Measurements from ENCODE around the gene SERINC2. TPM values are rescaled to one million over a fixed set of nuclear protein-coding genes. Genes with fewer than 3 reads are reported as not detected.

Gene SERINC2
- total and polyA plus RNA-seq, 10 donors, result 1.3 to 8.7 (median 2.6) TPM

DNA sequence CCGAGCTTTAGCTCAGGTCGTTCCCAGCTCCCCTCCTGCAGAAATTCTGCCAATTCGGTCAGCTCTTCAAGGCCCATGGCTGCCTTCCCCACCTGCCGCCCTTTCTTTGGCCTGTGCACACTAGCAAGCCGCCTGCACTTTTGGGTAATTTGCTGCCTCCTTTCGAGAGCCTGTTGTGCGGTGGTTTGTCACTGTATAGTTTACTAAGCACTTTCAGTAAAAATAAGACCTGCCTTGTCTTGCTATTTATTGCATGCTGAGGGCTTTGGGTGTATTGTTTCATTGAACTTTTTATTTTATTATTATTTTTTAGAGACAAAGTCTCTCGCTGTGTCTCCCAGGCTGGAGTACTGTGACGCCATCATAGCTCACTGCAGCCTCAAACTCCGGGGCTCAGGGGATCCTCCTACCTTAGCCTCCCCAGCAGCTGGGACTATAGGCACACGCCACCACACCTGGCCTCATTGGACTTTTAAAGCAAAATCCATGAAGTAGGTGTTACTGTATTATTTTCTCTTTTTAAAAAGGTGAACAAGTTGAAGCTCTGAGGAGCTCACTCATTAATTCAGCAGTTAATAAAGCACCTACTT is 39.0 kb upstream of the SERINC2 start:
- Histone ChIP-seq H3K4me3 (peak overlapping the region in 6 of 8 donors; percentile 19 to 62 (median 24)), H3K27ac (peak overlapping the region in 3 of 8 donors; percentile 52 to 62 (median 60)), H3K4me1 (peaks cover 4 to 44% (median 25%) of the 10 kb centered on the region in 6 donors), H3K36me3 (no peaks in the 10 kb centered on the region), H3K9me3 (no peaks in the 10 kb centered on the region), H3K27me3 (replicated peaks in 1 of 7) (peaks cover 0 to 15% (median 0%) of the 10 kb centered on the region in 7 donors)
- intact Hi-C loops (cut with DNase I; ENCODE audit: low total_unique reads), result no loop called here
- 37 to 40% (median 38%) methylated on average over 11 of the region's 11 CpGs for whole genome bisulfite sequencing, 5 donors
- no peak for TF ChIP-seq POLR2AphosphoS5 (IDR thresholded peaks at IDR 0.05)
- TF ChIP-seq, protein P1, sequence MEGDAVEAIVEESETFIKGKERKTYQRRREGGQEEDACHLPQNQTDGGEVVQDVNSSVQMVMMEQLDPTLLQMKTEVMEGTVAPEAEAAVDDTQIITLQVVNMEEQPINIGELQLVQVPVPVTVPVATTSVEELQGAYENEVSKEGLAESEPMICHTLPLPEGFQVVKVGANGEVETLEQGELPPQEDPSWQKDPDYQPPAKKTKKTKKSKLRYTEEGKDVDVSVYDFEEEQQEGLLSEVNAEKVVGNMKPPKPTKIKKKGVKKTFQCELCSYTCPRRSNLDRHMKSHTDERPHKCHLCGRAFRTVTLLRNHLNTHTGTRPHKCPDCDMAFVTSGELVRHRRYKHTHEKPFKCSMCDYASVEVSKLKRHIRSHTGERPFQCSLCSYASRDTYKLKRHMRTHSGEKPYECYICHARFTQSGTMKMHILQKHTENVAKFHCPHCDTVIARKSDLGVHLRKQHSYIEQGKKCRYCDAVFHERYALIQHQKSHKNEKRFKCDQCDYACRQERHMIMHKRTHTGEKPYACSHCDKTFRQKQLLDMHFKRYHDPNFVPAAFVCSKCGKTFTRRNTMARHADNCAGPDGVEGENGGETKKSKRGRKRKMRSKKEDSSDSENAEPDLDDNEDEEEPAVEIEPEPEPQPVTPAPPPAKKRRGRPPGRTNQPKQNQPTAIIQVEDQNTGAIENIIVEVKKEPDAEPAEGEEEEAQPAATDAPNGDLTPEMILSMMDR (IDR thresholded peaks at IDR 0.05 in 8 of 11, conservative IDR thresholded peaks at IDR 0.05 in 3 of 11), result no peak
- no peak for TF ChIP-seq POLR2A (IDR thresholded peaks at IDR 0.05)
- no peak for DNase-seq

DNA sequence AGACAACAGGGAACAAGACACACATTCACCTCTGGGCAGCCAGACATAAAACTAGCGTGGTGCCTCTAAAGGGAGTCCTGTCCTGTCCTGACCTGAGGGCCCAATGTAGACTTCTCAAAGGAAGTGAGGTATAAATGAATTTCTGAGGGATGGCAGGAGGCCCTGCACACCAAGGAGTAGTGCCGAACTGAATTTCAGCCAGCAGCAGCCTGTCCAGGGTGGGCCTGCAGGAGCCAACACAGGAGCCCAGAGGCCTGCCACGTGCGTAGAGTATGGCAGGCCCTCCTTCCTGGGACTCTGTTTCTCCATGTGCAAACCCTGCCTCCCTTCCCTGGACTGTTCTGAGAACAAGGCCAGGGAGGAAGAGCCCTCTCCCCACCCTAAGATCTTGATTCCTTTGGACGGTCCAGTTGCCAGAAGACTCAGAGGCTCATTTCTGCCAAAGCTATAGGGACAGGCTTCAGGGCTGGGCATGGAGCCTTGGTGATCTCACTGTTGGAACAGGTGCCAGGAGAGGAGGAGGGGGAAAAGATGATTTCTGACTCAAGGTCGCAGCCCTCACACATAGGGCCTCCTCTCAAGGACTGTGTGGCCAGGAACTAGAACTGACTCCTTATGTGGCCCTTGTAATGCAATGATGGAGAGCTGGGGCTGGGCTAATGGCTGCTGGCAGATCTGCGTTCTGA is 38.4 kb upstream of the SERINC2 start:
- no peaks in the 10 kb centered on the region for H3K36me3 ChIP-seq
- H3K4me3 ChIP-seq, result no peak overlapping the region
- DNase-seq, result no peak
- peaks cover 4 to 40% (median 25%) of the 10 kb centered on the region in 6 donors for H3K4me1 ChIP-seq
- intact Hi-C loops (cut with DNase I; ENCODE audit: low total_unique reads), result no loop called here
- 87 to 97% (median 91%) methylated on average over 6 to 7 of the region's 7 CpGs for WGBS, 5 donors
- TF ChIP-seq POLR2AphosphoS5 (IDR thresholded peaks at IDR 0.05), result no peak
- TF ChIP-seq, protein P1 (IDR thresholded peaks at IDR 0.05 in 8 of 11, conservative IDR thresholded peaks at IDR 0.05 in 3 of 11), result no peak
- no peaks in the 10 kb centered on the region for H3K9me3 ChIP-seq
- H3K27me3 ChIP-seq (replicated peaks in 1 of 7), result peaks cover 0 to 18% (median 0%) of the 10 kb centered on the region in 7 donors
- no peak overlapping the region for H3K27ac ChIP-seq

DNA sequence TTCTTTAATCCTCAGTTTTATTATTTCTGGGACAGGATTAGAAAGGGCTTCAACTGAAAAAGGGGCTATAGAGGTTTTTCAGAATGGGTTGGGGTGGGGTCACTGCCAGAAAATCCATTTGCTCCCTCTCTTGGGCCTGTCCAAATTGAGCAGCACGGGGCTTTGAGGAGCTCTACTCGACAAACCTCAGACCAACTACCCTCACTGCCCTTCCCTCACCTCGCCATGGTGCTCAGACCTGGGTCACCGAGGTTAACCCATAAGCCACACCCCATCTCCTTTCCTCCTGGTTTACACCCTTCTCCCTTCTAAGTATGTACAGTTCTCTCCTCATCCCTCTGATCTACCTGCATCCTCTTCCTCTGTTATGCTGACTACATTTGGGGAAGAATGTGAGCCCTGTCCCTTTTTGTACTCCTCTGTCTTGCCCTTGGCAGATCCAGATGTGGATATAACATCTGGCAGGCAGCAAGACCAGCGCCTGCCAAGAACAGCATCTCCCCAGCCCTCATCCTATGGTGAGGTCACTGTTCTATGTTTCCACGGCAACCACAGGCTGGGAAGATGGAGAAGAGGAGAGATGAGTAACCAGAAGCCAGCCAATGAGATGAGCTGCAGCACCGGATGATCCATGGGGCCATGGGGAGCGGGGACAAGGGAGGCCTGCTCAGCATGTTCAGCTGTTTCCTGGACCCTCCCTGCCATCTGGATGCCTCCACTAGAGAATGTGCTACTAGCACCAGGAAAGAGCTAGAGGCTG is 36.5 kb upstream of the SERINC2 start:
- TF ChIP-seq, protein P1 (IDR thresholded peaks at IDR 0.05 in 8 of 11, conservative IDR thresholded peaks at IDR 0.05 in 3 of 11), result no peak
- TF ChIP-seq POLR2AphosphoS5 (IDR thresholded peaks at IDR 0.05) (no peak), POLR2A (IDR thresholded peaks at IDR 0.05) (no peak)
- peaks cover 0 to 18% (median 0%) of the 10 kb centered on the region in 7 donors for H3K27me3 ChIP-seq (replicated peaks in 1 of 7)
- H3K4me3 ChIP-seq, result no peak overlapping the region
- intact Hi-C loops (cut with DNase I; ENCODE audit: low total_unique reads), result no loop called here
- 79 to 84% (median 80%) methylated on average over 8 of the region's 8 CpGs for WGBS, 5 donors
- H3K4me1 ChIP-seq, result peaks cover 4 to 31% (median 23%) of the 10 kb centered on the region in 6 donors
- no peak for DNase-seq
- H3K9me3 ChIP-seq, result no peaks in the 10 kb centered on the region
- no peak overlapping the region for H3K27ac ChIP-seq
- H3K36me3 ChIP-seq, result no peaks in the 10 kb centered on the region

All from spleen (tissue), 11 donors.